ENCODE measurements around the gene FAM20C.

- no peak for TF ChIP-seq CTCF (IDR thresholded peaks at IDR 0.05)
- TF ChIP-seq POLR2AphosphoS5 (IDR thresholded peaks at IDR 0.05) = no peak
- no peak for TF ChIP-seq POLR2A (IDR thresholded peaks at IDR 0.05)
Observed at GRCh38 chr7:211033-211714, 18.8 kb downstream of the FAM20C start.

Data from suprapubic skin (tissue), 4 donors.